Neuronal stem cell (in vitro differentiated cells): Measurements from ENCODE around the gene RNASEH2B.

ENCODE experiments used
- DNase-seq: peaks from one replicate; pipeline ENCODE4 v3.0.0-alpha.2; 2013; ENCODE audit warnings: low spot score
- H2AFZ ChIP-seq: one replicate; pipeline ENCODE4 v1.6.1; 2013; ENCODE audit warnings: mild to moderate bottlenecking, low read length, inconsistent platforms
- H2AK5ac ChIP-seq: 2 replicates; pipeline ENCODE4 v1.6.1; 2013; ENCODE audit warnings: low read depth, mild to moderate bottlenecking, inconsistent platforms, low read length, moderate library complexity, mixed read lengths
- H2BK120ac ChIP-seq: 2 replicates; pipeline ENCODE4 v1.6.1; 2013; ENCODE audit warnings: low read depth, mild to moderate bottlenecking, inconsistent platforms, low read length, moderate library complexity, mixed read lengths
- H2BK12ac ChIP-seq: one replicate; pipeline ENCODE4 v1.6.1; 2013; ENCODE audit warnings: low read length, inconsistent platforms
- H2BK15ac ChIP-seq: 2 replicates; pipeline ENCODE4 v1.6.1; 2013; ENCODE audit warnings: mild to moderate bottlenecking, low read length, inconsistent platforms, mixed read lengths
- H2BK5ac ChIP-seq: one replicate; pipeline ENCODE4 v1.6.1; 2013; ENCODE audit warnings: inconsistent platforms, mild to moderate bottlenecking, low read length, moderate library complexity
- H3K14ac ChIP-seq: one replicate; pipeline ENCODE4 v1.6.1; 2013; ENCODE audit warnings: low read length, inconsistent platforms
- H3K18ac ChIP-seq: 2 replicates; pipeline ENCODE4 v1.6.1; 2013; ENCODE audit warnings: low read length, inconsistent platforms
- H3K23ac ChIP-seq: 2 replicates; pipeline ENCODE4 v1.6.1; 2013; ENCODE audit warnings: low read depth, mild to moderate bottlenecking, mixed read lengths, low read length, inconsistent platforms; ENCODE audit not compliant: poor library complexity
- H3K27ac ChIP-seq: replicated peaks from 3 replicates; pipeline ENCODE4 v1.5.1; 2013; ENCODE audit warnings: low read length, inconsistent platforms
- H3K27me3 ChIP-seq, 3 experiments: 2 replicates each; pipeline ENCODE4 v1.6.1; 2013; ENCODE audit warnings: low read length in 3 of 3, mild to moderate bottlenecking in 2 of 3, inconsistent platforms in 1 of 3, low read depth in 1 of 3, mixed read lengths in 1 of 3, moderate library complexity in 1 of 3; ENCODE audit not compliant: control insufficient read depth in 3 of 3, insufficient read depth in 3 of 3
- H3K36me3 ChIP-seq, 2 donors: replicated peaks in 1 of 2; 2 replicates each; pipeline ENCODE4 v1.6.1; 2013; ENCODE audit warnings: low read length in 2 of 2; ENCODE audit not compliant: control insufficient read depth in 2 of 2, insufficient read depth in 2 of 2
- H3K4ac ChIP-seq: 2 replicates; pipeline ENCODE4 v1.6.1; 2013; ENCODE audit warnings: inconsistent platforms, mild to moderate bottlenecking, low read length, moderate library complexity
- H3K4me1 ChIP-seq, 2 donors: 1 replicate in 1 of 2; 2 replicates in 1 of 2; pipeline ENCODE4 v1.6.1; 2013; ENCODE audit warnings: low read length in 2 of 2, low read depth in 1 of 2; ENCODE audit not compliant: control insufficient read depth in 2 of 2, insufficient read depth in 1 of 2
- H3K4me2 ChIP-seq: one replicate; pipeline ENCODE4 v1.6.1; 2013; ENCODE audit warnings: mild to moderate bottlenecking, low read length, inconsistent platforms; ENCODE audit not compliant: insufficient read depth, poor library complexity, severe bottlenecking
- H3K4me3 ChIP-seq, 2 donors: 2 replicates each; pipeline ENCODE4 v1.5.1; 2013; ENCODE audit warnings: low read length in 2 of 2, mild to moderate bottlenecking in 2 of 2, inconsistent platforms in 1 of 2, moderate library complexity in 1 of 2
- H3K79me1 ChIP-seq: one replicate; pipeline ENCODE4 v1.6.1; 2013; ENCODE audit warnings: low read depth, mild to moderate bottlenecking, inconsistent platforms, low read length, moderate library complexity
- H3K9ac ChIP-seq: one replicate; pipeline ENCODE4 v1.6.1; 2013; ENCODE audit warnings: mild to moderate bottlenecking, low read depth, low read length, inconsistent platforms; ENCODE audit not compliant: poor library complexity
- H3K9me3 ChIP-seq, 2 donors: replicated peaks in 1 of 2; 2 replicates each; pipeline versions ENCODE3 to v1.6.1; 2013; ENCODE audit warnings: low read length in 2 of 2, mild to moderate bottlenecking in 2 of 2, inconsistent platforms in 1 of 2, low read depth in 1 of 2, mixed read lengths in 1 of 2, moderate library complexity in 1 of 2; ENCODE audit not compliant: control insufficient read depth in 2 of 2, insufficient read depth in 1 of 2
- H4K8ac ChIP-seq: one replicate; pipeline ENCODE4 v1.6.1; 2013; ENCODE audit warnings: low read depth, mild to moderate bottlenecking, inconsistent platforms, low read length, moderate library complexity
- H4K91ac ChIP-seq: one replicate; pipeline ENCODE4 v1.6.1; 2013; ENCODE audit warnings: low read length, low read depth, mild to moderate bottlenecking, inconsistent platforms; ENCODE audit not compliant: poor library complexity
- WGBS, 2 donors: extraction: QIAGEN DNeasy Blood & Tissue Kit; methylation state at CpG; one replicate each; pipeline ENCODE4 v1.1.7; 2013; ENCODE audit warnings: missing lambda C conversion rate in 2 of 2, mixed read lengths in 1 of 2; ENCODE audit not compliant: insufficient read length in 2 of 2, insufficient replicate concordance in 1 of 2; ENCODE audit errors: extremely low coverage in 2 of 2; 5-methylcytosine and 5-hydroxymethylcytosine counted together

Gene RNASEH2B

GRCh38 chr13:50955798-50956197 is 46.2 kb downstream of the RNASEH2B start:
- no peak overlapping the region for H3K4me2 ChIP-seq
- no peak overlapping the region for H3K9ac ChIP-seq
- no peaks in the 10 kb centered on the region for H3K27me3 ChIP-seq
- DNase-seq = no peak
- no peaks in the 10 kb centered on the region for H3K9me3 ChIP-seq
- H2BK5ac ChIP-seq = no peak overlapping the region
- no CpG with 5 or more reads among the region's 1 CpG for WGBS, 2 donors
- no peak overlapping the region for H3K14ac ChIP-seq
- H3K79me1 ChIP-seq = no peaks in the 10 kb centered on the region
- H2AFZ ChIP-seq = no peak overlapping the region
- no peak overlapping the region for H4K91ac ChIP-seq
- no peak overlapping the region for H4K8ac ChIP-seq
- no peak overlapping the region for H2AK5ac ChIP-seq
- H2BK120ac ChIP-seq = no peak overlapping the region
- H3K18ac ChIP-seq = no peak overlapping the region
- no peak overlapping the region for H2BK12ac ChIP-seq
- no peak overlapping the region for H3K27ac ChIP-seq
- no peak overlapping the region for H3K4ac ChIP-seq
- H3K4me3 ChIP-seq = no peak overlapping the region
- peaks cover 0 to 1% of the 10 kb centered on the region in 2 donors for H3K36me3 ChIP-seq
- no peak overlapping the region for H2BK15ac ChIP-seq
- peaks cover 0 to 10% of the 10 kb centered on the region in 2 donors for H3K4me1 ChIP-seq
- H3K23ac ChIP-seq = no peak overlapping the region

DNA sequence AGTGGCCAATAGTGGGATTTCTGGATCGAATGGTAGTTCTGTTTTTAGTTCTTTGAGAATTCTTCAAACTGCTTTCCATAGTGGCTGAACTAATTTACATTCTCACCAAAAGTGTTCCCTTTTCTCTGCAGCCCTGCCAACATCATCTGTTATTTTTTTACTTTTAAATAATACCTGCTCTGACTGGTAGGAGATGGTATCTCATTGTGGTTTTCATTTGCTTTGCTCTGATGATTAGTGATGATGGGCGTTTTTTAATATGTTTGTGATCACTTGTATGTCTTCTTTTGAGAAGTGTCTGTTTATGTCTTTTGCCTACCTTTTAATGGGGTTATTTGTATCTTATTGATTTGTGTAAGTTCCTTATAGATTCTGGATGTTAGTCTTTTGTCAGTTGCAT is 48.0 kb downstream of the RNASEH2B start:
- Histone ChIP-seq H4K91ac (no peak overlapping the region), H3K4me1 (peaks cover 0 to 10% of the 10 kb centered on the region in 2 donors), H3K4me3 (no peak overlapping the region), H3K18ac (no peak overlapping the region), H3K36me3 (peaks cover 0 to 3% of the 10 kb centered on the region in 2 donors), H3K14ac (no peak overlapping the region), H3K9me3 (no peaks in the 10 kb centered on the region), H3K27me3 (no peaks in the 10 kb centered on the region), H4K8ac (no peak overlapping the region), H3K27ac (no peak overlapping the region), H2BK15ac (no peak overlapping the region), H2BK120ac (no peak overlapping the region), H3K79me1 (no peaks in the 10 kb centered on the region), H2AK5ac (no peak overlapping the region), H3K23ac (no peak overlapping the region), H2BK12ac (no peak overlapping the region), H3K9ac (no peak overlapping the region), H3K4ac (no peak overlapping the region), H2AFZ (no peak overlapping the region), H3K4me2 (no peak overlapping the region), H2BK5ac (no peak overlapping the region)
- DNase-seq = no peak
- no CpG with 5 or more reads among the region's 2 CpGs for WGBS, 2 donors

DNA sequence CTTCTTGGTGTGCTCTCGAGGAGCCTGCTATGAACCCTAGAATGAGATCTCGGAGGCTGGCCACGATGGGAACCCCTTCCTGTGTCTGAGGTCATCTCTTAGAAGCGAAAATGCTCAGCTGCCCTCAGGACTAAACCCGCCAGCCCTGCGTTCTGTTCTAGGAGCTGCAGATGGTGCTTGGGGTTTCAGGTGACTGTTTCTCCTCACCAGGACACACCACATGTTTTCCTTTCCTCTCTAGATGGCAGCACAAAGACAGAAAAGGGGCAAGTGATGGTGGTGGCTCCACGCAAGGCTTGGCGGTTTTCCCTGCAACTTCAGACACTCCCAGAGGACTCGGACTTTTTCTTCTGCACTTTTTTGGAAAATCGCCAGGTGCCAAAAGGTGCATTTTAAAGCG is 60.1 kb downstream of the RNASEH2B start:
- H3K4ac ChIP-seq = no peak overlapping the region
- H3K4me1 ChIP-seq = no peaks in the 10 kb centered on the region
- no peaks in the 10 kb centered on the region for H3K9me3 ChIP-seq
- no peak overlapping the region for H4K91ac ChIP-seq
- no peak overlapping the region for H3K18ac ChIP-seq
- H3K36me3 ChIP-seq = no peaks in the 10 kb centered on the region
- H2AK5ac ChIP-seq = no peak overlapping the region
- no peak overlapping the region for H3K27ac ChIP-seq
- no CpG with 5 or more reads among the region's 11 CpGs for WGBS, 2 donors
- no peaks in the 10 kb centered on the region for H3K27me3 ChIP-seq
- no peaks in the 10 kb centered on the region for H3K79me1 ChIP-seq
- H2BK12ac ChIP-seq = no peak overlapping the region
- no peak overlapping the region for H3K14ac ChIP-seq
- no peak for DNase-seq
- H4K8ac ChIP-seq = no peak overlapping the region
- no peak overlapping the region for H3K9ac ChIP-seq
- H3K4me3 ChIP-seq = no peak overlapping the region
- no peak overlapping the region for H3K4me2 ChIP-seq
- H2BK15ac ChIP-seq = no peak overlapping the region
- H2BK5ac ChIP-seq = no peak overlapping the region
- H2BK120ac ChIP-seq = no peak overlapping the region
- H2AFZ ChIP-seq = no peak overlapping the region
- no peak overlapping the region for H3K23ac ChIP-seq

DNA sequence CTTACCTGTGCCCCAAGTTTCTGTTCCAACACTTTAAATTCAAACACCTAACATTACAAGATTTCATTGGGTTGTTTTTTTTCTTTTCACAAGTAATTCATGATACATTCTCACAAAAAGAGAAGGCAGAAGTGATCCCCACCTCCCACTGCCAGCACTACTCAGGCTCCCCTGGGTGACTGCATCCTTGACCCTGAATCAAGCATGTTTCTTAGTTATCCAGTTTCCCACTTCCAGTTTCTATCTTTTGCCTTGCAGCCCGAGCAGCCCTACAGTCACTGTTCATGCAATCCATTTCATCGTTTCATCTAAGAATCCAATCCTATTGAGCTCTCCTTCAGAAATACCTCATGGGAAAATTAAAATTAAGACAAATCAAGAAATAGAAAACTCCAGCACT is 61.4 kb downstream of the RNASEH2B start:
- no CpG with 5 or more reads among the region's 2 CpGs for WGBS, 2 donors
- H3K9ac ChIP-seq = no peak overlapping the region
- H3K4me2 ChIP-seq = no peak overlapping the region
- no peaks in the 10 kb centered on the region for H3K36me3 ChIP-seq
- H3K4ac ChIP-seq = no peak overlapping the region
- H3K18ac ChIP-seq = no peak overlapping the region
- H4K8ac ChIP-seq = no peak overlapping the region
- H3K4me1 ChIP-seq = no peaks in the 10 kb centered on the region
- H2BK15ac ChIP-seq = no peak overlapping the region
- no peaks in the 10 kb centered on the region for H3K79me1 ChIP-seq
- H3K9me3 ChIP-seq = peaks cover 0 to 2% of the 10 kb centered on the region in 2 donors
- H3K27ac ChIP-seq = no peak overlapping the region
- H2AFZ ChIP-seq = no peak overlapping the region
- no peak overlapping the region for H2BK120ac ChIP-seq
- H3K4me3 ChIP-seq = no peak overlapping the region
- H3K27me3 ChIP-seq = no peaks in the 10 kb centered on the region
- no peak for DNase-seq
- no peak overlapping the region for H2AK5ac ChIP-seq
- no peak overlapping the region for H3K23ac ChIP-seq
- H2BK12ac ChIP-seq = no peak overlapping the region
- no peak overlapping the region for H3K14ac ChIP-seq
- H2BK5ac ChIP-seq = no peak overlapping the region
- no peak overlapping the region for H4K91ac ChIP-seq
